ENCODE results near the gene KCNIP1.

KCNIP1 gene

GRCh38 chr5:170750791-170751190 lies 247.0 kb downstream of the KCNIP1 start:
- Histone ChIP-seq H3K79me2 (ENCODE audit: insufficient read depth, low read length) (no peaks in the 10 kb centered on the region), H3K27me3 (ENCODE audit: low read length) (no peaks in the 10 kb centered on the region), H4K20me1 (ENCODE audit: low read depth, low read length) (no peaks in the 10 kb centered on the region), H3K4me2 (ENCODE audit: low read depth, low read length, poor library complexity, severe bottlenecking) (no peak overlapping the region), H3K9me2 (replicated peaks; ENCODE audit: insufficient read depth, low read length) (no peaks in the 10 kb centered on the region), H3K27ac (ENCODE audit: low read depth, low read length) (no peak overlapping the region), H3K36me3 (ENCODE audit: low read length) (no peaks in the 10 kb centered on the region), H3K9me3 (ENCODE audit: insufficient read depth, low read length) (no peaks in the 10 kb centered on the region), H2AFZ (ENCODE audit: low read depth, low read length, severe bottlenecking) (no peak overlapping the region), H3F3A (ENCODE audit: insufficient read depth) (no peaks in the 10 kb centered on the region), H3K9ac (ENCODE audit: low read length) (no peak overlapping the region), H3K4me3 (ENCODE audit: insufficient read depth, low read length, poor library complexity, severe bottlenecking) (no peak overlapping the region)
- TF ChIP-seq, protein P1, sequence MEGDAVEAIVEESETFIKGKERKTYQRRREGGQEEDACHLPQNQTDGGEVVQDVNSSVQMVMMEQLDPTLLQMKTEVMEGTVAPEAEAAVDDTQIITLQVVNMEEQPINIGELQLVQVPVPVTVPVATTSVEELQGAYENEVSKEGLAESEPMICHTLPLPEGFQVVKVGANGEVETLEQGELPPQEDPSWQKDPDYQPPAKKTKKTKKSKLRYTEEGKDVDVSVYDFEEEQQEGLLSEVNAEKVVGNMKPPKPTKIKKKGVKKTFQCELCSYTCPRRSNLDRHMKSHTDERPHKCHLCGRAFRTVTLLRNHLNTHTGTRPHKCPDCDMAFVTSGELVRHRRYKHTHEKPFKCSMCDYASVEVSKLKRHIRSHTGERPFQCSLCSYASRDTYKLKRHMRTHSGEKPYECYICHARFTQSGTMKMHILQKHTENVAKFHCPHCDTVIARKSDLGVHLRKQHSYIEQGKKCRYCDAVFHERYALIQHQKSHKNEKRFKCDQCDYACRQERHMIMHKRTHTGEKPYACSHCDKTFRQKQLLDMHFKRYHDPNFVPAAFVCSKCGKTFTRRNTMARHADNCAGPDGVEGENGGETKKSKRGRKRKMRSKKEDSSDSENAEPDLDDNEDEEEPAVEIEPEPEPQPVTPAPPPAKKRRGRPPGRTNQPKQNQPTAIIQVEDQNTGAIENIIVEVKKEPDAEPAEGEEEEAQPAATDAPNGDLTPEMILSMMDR (IDR thresholded peaks at IDR 0.05; ENCODE audit: insufficient read depth, low read length, poor library complexity, severe bottlenecking): no peak
- no peak for TF ChIP-seq EZH2phosphoT487 (conservative IDR thresholded peaks at IDR 0.05; ENCODE audit: low read length)

- TF ChIP-seq EZH2phosphoT487 (conservative IDR thresholded peaks at IDR 0.05; ENCODE audit: low read length): no peak
- TF ChIP-seq, protein P1 (IDR thresholded peaks at IDR 0.05; ENCODE audit: insufficient read depth, low read length, poor library complexity, severe bottlenecking): no peak
- no peak overlapping the region for H3K27ac ChIP-seq (ENCODE audit: low read depth, low read length)
These were observed 247.8 kb downstream of the KCNIP1 start for GRCh38 chr5:170751631-170752030.

GRCh38 chr5:170752257-170753215 lies 248.7 kb downstream of the KCNIP1 start:
- no peaks in the 10 kb centered on the region for H3K9me3 ChIP-seq (ENCODE audit: insufficient read depth, low read length)
- no peaks in the 10 kb centered on the region for H4K20me1 ChIP-seq (ENCODE audit: low read depth, low read length)
- H3K4me3 ChIP-seq (ENCODE audit: insufficient read depth, low read length, poor library complexity, severe bottlenecking): no peak overlapping the region
- H3K4me2 ChIP-seq (ENCODE audit: low read depth, low read length, poor library complexity, severe bottlenecking): no peak overlapping the region
- H3K9ac ChIP-seq (ENCODE audit: low read length): no peak overlapping the region
- no peak overlapping the region for H3K27ac ChIP-seq (ENCODE audit: low read depth, low read length)
- no peaks in the 10 kb centered on the region for H3F3A ChIP-seq (ENCODE audit: insufficient read depth)
- TF ChIP-seq, protein P1 (IDR thresholded peaks at IDR 0.05; ENCODE audit: insufficient read depth, low read length, poor library complexity, severe bottlenecking): no peak
- H2AFZ ChIP-seq (ENCODE audit: low read depth, low read length, severe bottlenecking): no peak overlapping the region
- H3K79me2 ChIP-seq (ENCODE audit: insufficient read depth, low read length): no peaks in the 10 kb centered on the region
- no peaks in the 10 kb centered on the region for H3K9me2 ChIP-seq (replicated peaks; ENCODE audit: insufficient read depth, low read length)
- H3K27me3 ChIP-seq (ENCODE audit: low read length): no peaks in the 10 kb centered on the region
- no peaks in the 10 kb centered on the region for H3K36me3 ChIP-seq (ENCODE audit: low read length)

More at GRCh38 chr5:170751631-170752030, 247.8 kb downstream of the KCNIP1 start:
- Histone ChIP-seq H3K9me3 (ENCODE audit: insufficient read depth, low read length) (no peaks in the 10 kb centered on the region), H3K4me3 (ENCODE audit: insufficient read depth, low read length, poor library complexity, severe bottlenecking) (no peak overlapping the region), H3K9ac (ENCODE audit: low read length) (no peak overlapping the region), H3K4me2 (ENCODE audit: low read depth, low read length, poor library complexity, severe bottlenecking) (no peak overlapping the region), H3K36me3 (ENCODE audit: low read length) (no peaks in the 10 kb centered on the region), H3K79me2 (ENCODE audit: insufficient read depth, low read length) (no peaks in the 10 kb centered on the region), H3K9me2 (replicated peaks; ENCODE audit: insufficient read depth, low read length) (no peaks in the 10 kb centered on the region), H3K27me3 (ENCODE audit: low read length) (no peaks in the 10 kb centered on the region), H3F3A (ENCODE audit: insufficient read depth) (no peaks in the 10 kb centered on the region), H2AFZ (ENCODE audit: low read depth, low read length, severe bottlenecking) (no peak overlapping the region), H4K20me1 (ENCODE audit: low read depth, low read length) (no peaks in the 10 kb centered on the region)

Data from SU-DHL-6 (cell line).